ENCODE data around the gene ZNF552. TPM values are rescaled to one million over a fixed set of nuclear protein-coding genes. Genes with fewer than 3 reads are reported as not detected.
"Not testable (repeated sequence)": the region's sequence is repeated elsewhere in the genome, so short reads cannot be mapped to it uniquely, and the experiment has no call there.

ZNF552 gene
- total and polyA plus RNA-seq, 2 of the 13 experiments (the other 11 are each of a cell fraction or from before 2014, with no cell fraction given), result 8.1 to 16.6 TPM

GRCh38 chr19:57800696-57801095, 14.0 kb downstream of the ZNF552 start (continued):
- no peak for TF ChIP-seq RERE (CRISPR knock-in tag; IDR thresholded peaks at IDR 0.05; ENCODE audit: low read depth)
- no peak for TF ChIP-seq DDIT3 (CRISPR knock-in tag; IDR thresholded peaks at IDR 0.05)
- TF ChIP-seq ZNF777 (CRISPR knock-in tag; IDR thresholded peaks at IDR 0.05), result no peak
- TF ChIP-seq SMAD1 (CRISPR knock-in tag; IDR thresholded peaks at IDR 0.05; ENCODE audit: borderline replicate concordance, low read depth), result no peak
- no peak for TF ChIP-seq FOXO1 (CRISPR knock-in tag; IDR thresholded peaks at IDR 0.05)
- no peak for TF ChIP-seq CREB3 (CRISPR knock-in tag; IDR thresholded peaks at IDR 0.05)
- no peak for TF ChIP-seq GATAD2A (CRISPR knock-in tag; IDR thresholded peaks at IDR 0.05)
- TF ChIP-seq ZNF841 (CRISPR knock-in tag; IDR thresholded peaks at IDR 0.05; ENCODE audit: borderline replicate concordance), result no peak
- no peak for TF ChIP-seq GATA4 (IDR thresholded peaks at IDR 0.05; ENCODE audit: borderline replicate concordance, low read depth)

- FAIRE-seq; H4K20me1 ChIP-seq (ENCODE audit: insufficient read depth, low read length); H3K79me2 ChIP-seq (ENCODE audit: insufficient read depth, low read length); CTCF ChIA-PET (ENCODE audit: low intra/inter-chr PET ratio, low total read pairs); ATAC-seq; H3K4me1 ChIP-seq (ENCODE audit: insufficient read depth, low read length); DNase-seq (ENCODE audit: low spot score); in situ Hi-C loops (cut with HindIII; ENCODE audit: extremely low pct_ligation_motif_present, low pct_unique_long_range_greater_than_20kb); H3K9me3 ChIP-seq (ENCODE audit: low read length); BruUV-seq (replicated peaks); H3K4me2 ChIP-seq (ENCODE audit: low read depth, low read length); H3K4me3 ChIP-seq (replicated peaks in 1 of 3; ENCODE audit: insufficient read depth in 1 of 3, low read depth in 2 of 3, low read length in 3 of 3); H3K27ac ChIP-seq (ENCODE audit: extremely low read length, insufficient read depth, low read length); H3K9ac ChIP-seq (ENCODE audit: insufficient read depth, low read depth, low read length); POLR2A ChIA-PET; H3K27me3 ChIP-seq (ENCODE audit: control insufficient read depth in 1 of 2, insufficient read depth in 2 of 2, low read length in 2 of 2); H2AFZ ChIP-seq (ENCODE audit: low read length); intact Hi-C loops (cut with micrococcal nuclease; ENCODE audit: unreplicated experiment): not testable (repeated sequence)
- WGBS (ENCODE audit: low lambda C conversion rate), result 100% methylated on average over 1 of the region's 1 CpG
- peaks cover 3 to 13% of the 10 kb centered on the region in 2 experiments; a peak in 2 of 5 replicates for H3K36me3 ChIP-seq (replicated peaks in 1 of 2; ENCODE audit: control insufficient read depth in 1 of 2, insufficient read depth in 2 of 2, low read length in 2 of 2)
These were observed 18.1 kb downstream of the ZNF552 start for GRCh38 chr19:57796580-57796979.
